HS-5 (cell line): ENCODE data around the gene CPB2.

Experiments used
- DNase-seq: peaks from one replicate; pipeline ENCODE4 v3.0.0-alpha.2; 2012; ENCODE audit warnings: low read depth

Gene CPB2

GRCh38 chr13:46050771-46051170, 54.1 kb downstream of the CPB2 start:
- no peak for DNase-seq

- no peak for DNase-seq
Observed at GRCh38 chr13:46045424-46045823, 59.4 kb downstream of the CPB2 start.

GRCh38 chr13:46043647-46044046, 61.2 kb downstream of the CPB2 start:
- no peak for DNase-seq

- DNase-seq = no peak
Observed at GRCh38 chr13:46041419-46041839, 63.4 kb downstream of the CPB2 start.

GRCh38 chr13:46040763-46041162, 64.1 kb downstream of the CPB2 start:
- no peak for DNase-seq

- no peak for DNase-seq
Observed at GRCh38 chr13:46039411-46040182, 65.2 kb downstream of the CPB2 start.

GRCh38 chr13:46038296-46038695, 66.5 kb downstream of the CPB2 start:
- no peak for DNase-seq

- no peak for DNase-seq
Observed at GRCh38 chr13:46035066-46035465, 69.8 kb downstream of the CPB2 start.

- no peak for DNase-seq
Observed at GRCh38 chr13:46032341-46032740, 72.5 kb downstream of the CPB2 start.

GRCh38 chr13:46031581-46032263, 73.1 kb downstream of the CPB2 start:
- DNase-seq = no peak

GRCh38 chr13:46025157-46025556, 79.7 kb downstream of the CPB2 start:
- no peak for DNase-seq

GRCh38 chr13:46022481-46022880, 82.4 kb downstream of the CPB2 start:
- no peak for DNase-seq

- DNase-seq = no peak
Observed at GRCh38 chr13:46016216-46016615, 88.6 kb downstream of the CPB2 start.

GRCh38 chr13:46015366-46015765, 89.5 kb downstream of the CPB2 start:
- DNase-seq = no peak

GRCh38 chr13:46012404-46012803, 92.4 kb downstream of the CPB2 start:
- no peak for DNase-seq

GRCh38 chr13:46010148-46010547, 94.7 kb downstream of the CPB2 start:
- DNase-seq = no peak

- DNase-seq = no peak
Observed at GRCh38 chr13:46008631-46009030, 96.2 kb downstream of the CPB2 start.

- no peak for DNase-seq
Observed at GRCh38 chr13:46006688-46007452, 98.0 kb downstream of the CPB2 start.

GRCh38 chr13:46004491-46004890, 100.3 kb downstream of the CPB2 start:
- no peak for DNase-seq
